HG02798 (cell line): ENCODE results near the gene DDX6.

Experiments
- ATAC-seq: cut with Tn5 transposase; IDR thresholded peaks from one replicate; pipeline ENCODE4 v1.9.1; 2021; ENCODE audit warnings: mild to moderate bottlenecking; ENCODE audit not compliant: unreplicated experiment, poor library complexity

Gene DDX6

GRCh38 chr11:118708296-118708695, 82.7 kb downstream of the DDX6 start:
- no peak for ATAC-seq

- no peak for ATAC-seq
Measured at GRCh38 chr11:118706546-118706825, 84.5 kb downstream of the DDX6 start.

GRCh38 chr11:118705791-118706545, 85.0 kb downstream of the DDX6 start:
- ATAC-seq = no peak

- no peak for ATAC-seq
Measured at GRCh38 chr11:118705111-118705741, 85.7 kb downstream of the DDX6 start.

GRCh38 chr11:118703563-118704106, 87.3 kb downstream of the DDX6 start:
- no peak for ATAC-seq

GRCh38 chr11:118699506-118700220, 91.3 kb downstream of the DDX6 start:
- ATAC-seq = no peak
